22Rv1 (cell line): ENCODE data around the gene PCNX1.
"Not testable (repeated sequence)": the region's sequence is repeated elsewhere in the genome, so short reads cannot be mapped to it uniquely, and the experiment has no call there.

Experiments
- CTCF ChIP-seq: fragments of 450-650 bp; IDR thresholded peaks from 2 replicates; pipeline ENCODE4 v1.5.1; 2017; ENCODE audit warnings: mild to moderate bottlenecking
- ZFX ChIP-seq: fragments of 450-650 bp; IDR thresholded peaks from 2 replicates; pipeline ENCODE4 v1.6.1; 2017; ENCODE audit warnings: antibody characterized with exemption, borderline replicate concordance

- TF ChIP-seq ZFX, CTCF: not testable (repeated sequence)
Observed at GRCh38 chr14:71064747-71065146, 157.5 kb downstream of the PCNX1 start.
